HepG2 (cell line): ENCODE results near the gene CHID1. TPM values are rescaled to one million over a fixed set of nuclear protein-coding genes. Genes with fewer than 3 reads are reported as not detected.

Experiments used
- ATF2 ChIP-seq: sonication (generic); formaldehyde crosslinking; IDR thresholded peaks from 2 replicates; pipeline ENCODE4 v1.4.0; 2020; ENCODE audit warnings: missing genetic modification reagents
- BCLAF1 ChIP-seq: fragments of 450-650 bp; IDR thresholded peaks from 2 replicates; pipeline ENCODE4 v1.6.1; 2017; ENCODE audit warnings: mild to moderate bottlenecking
- BORCS8-MEF2B ChIP-seq: sonication (generic); formaldehyde crosslinking; IDR thresholded peaks from 2 replicates; pipeline ENCODE4 v1.8.0; 2022; ENCODE audit warnings: mild to moderate bottlenecking, missing genetic modification reagents
- CCDC6 ChIP-seq: sonication (generic); formaldehyde crosslinking; IDR thresholded peaks from 2 replicates; pipeline ENCODE4 v1.8.1; 2022; ENCODE audit warnings: mild to moderate bottlenecking, missing genetic modification reagents, moderate library complexity
- ELF4 ChIP-seq: sonication (generic); formaldehyde crosslinking; IDR thresholded peaks from 2 replicates; pipeline ENCODE4 v1.5.0; 2020; ENCODE audit warnings: missing genetic modification reagents, mild to moderate bottlenecking, moderate library complexity, borderline replicate concordance
- FOSL1 ChIP-seq: sonication (generic); formaldehyde crosslinking; IDR thresholded peaks from 2 replicates; pipeline ENCODE4 v1.9.0; 2021; ENCODE audit warnings: missing genetic modification reagents, borderline replicate concordance
- FOXA3 ChIP-seq: IDR thresholded peaks from 2 replicates; pipeline ENCODE4 v1.6.1; 2016; ENCODE audit warnings: missing genetic modification reagents, missing compliant biosample characterization
- GTF2F1 ChIP-seq: fragments of 150-350 bp; IDR thresholded peaks from 2 replicates; pipeline ENCODE4 v1.6.1; 2014; ENCODE audit warnings: low read length
- HNRNPLL ChIP-seq: fragments of 200-400 bp; formaldehyde crosslinking; IDR thresholded peaks from 2 replicates; pipeline ENCODE4 v1.6.1; 2017; ENCODE audit warnings: mild to moderate bottlenecking, low read depth, low read length; ENCODE audit not compliant: poor library complexity, severe bottlenecking
- HOXA7 ChIP-seq: sonication (generic); formaldehyde crosslinking; IDR thresholded peaks from 2 replicates; pipeline ENCODE4 v1.8.1; 2022; ENCODE audit warnings: mild to moderate bottlenecking, missing genetic modification reagents, moderate library complexity
- KLF12 ChIP-seq: sonication (generic); formaldehyde crosslinking; IDR thresholded peaks from 2 replicates; pipeline ENCODE4 v1.4.0; 2020; ENCODE audit warnings: missing genetic modification reagents, borderline replicate concordance
- MED1 ChIP-seq: sonication (generic); formaldehyde crosslinking; IDR thresholded peaks from 2 replicates; pipeline ENCODE4 v1.4.0; 2020; ENCODE audit warnings: missing genetic modification reagents
- MEIS1 ChIP-seq: sonication (generic); formaldehyde crosslinking; IDR thresholded peaks from 2 replicates; pipeline ENCODE4 v1.9.0; 2021; ENCODE audit warnings: mild to moderate bottlenecking, missing genetic modification reagents, moderate library complexity, borderline replicate concordance
- SNAPC5 ChIP-seq: sonication (generic); formaldehyde crosslinking; IDR thresholded peaks from 2 replicates; pipeline ENCODE4 v1.8.1; 2023; ENCODE audit warnings: mild to moderate bottlenecking, missing genetic modification reagents, borderline replicate concordance
- TARDBP ChIP-seq: sonication (generic); formaldehyde crosslinking; IDR thresholded peaks from 2 replicates; pipeline ENCODE4 v1.8.0; 2022; ENCODE audit warnings: mild to moderate bottlenecking, missing genetic modification reagents
- TEAD3 ChIP-seq: optimal IDR thresholded peaks from 2 replicates; pipeline ENCODE3; 2016; ENCODE audit warnings: borderline replicate concordance
- TGIF2 ChIP-seq: IDR thresholded peaks from 2 replicates; pipeline ENCODE4 v1.6.1; 2016; ENCODE audit warnings: control low read depth, missing compliant biosample characterization
- ZNF761 ChIP-seq: sonication (generic); formaldehyde crosslinking; conservative IDR thresholded peaks from 2 replicates; pipeline ENCODE4 v1.4.0; 2020; ENCODE audit warnings: mild to moderate bottlenecking, missing genetic modification reagents
- ZNF773 ChIP-seq: sonication (generic); formaldehyde crosslinking; IDR thresholded peaks from 2 replicates; pipeline ENCODE4 v1.4.0; 2020; ENCODE audit warnings: missing genetic modification reagents, borderline replicate concordance
- polyA plus RNA-seq, 8 experiments: library from polyadenylated mRNA; depleted of rRNA in 3 of 8; stranded (reverse) in 7 of 8; unstranded in 1 of 8; fragments of >200 nt; fragmentation: Illumina TruSeq in 4 of 8; extraction: Trizol in 4 of 8; gene quantifications; 2 replicates each; pipeline versions ENCODE4 v1.2.1 to v1.2.3, GENCODE V29; 2011 to 2016; ENCODE audit warnings: low read depth in 4 of 8, missing spikeins in 1 of 8, mixed read lengths in 1 of 8; ENCODE audit not compliant: insufficient read depth in 1 of 8
- total RNA-seq, 5 experiments: library from RNA; depleted of rRNA; stranded (reverse); fragments of >200 nt; fragmentation: Illumina TruSeq; extraction: Trizol; gene quantifications; 2 replicates each; pipeline ENCODE4 v1.2.3, GENCODE V29; 2016; ENCODE audit warnings: low read depth in 1 of 5
- TF ChIP-seq, protein P1 (sequence below): sonication (generic); formaldehyde crosslinking; IDR thresholded peaks from 2 replicates; pipeline ENCODE4 v1.4.0; 2020; ENCODE audit warnings: missing genetic modification reagents

CHID1 gene
- total and polyA plus RNA-seq, 2 of the 13 experiments (the other 11 are each of a cell fraction or from before 2014, with no cell fraction given) = 65.1 to 93.6 TPM

- TF ChIP-seq, protein P1, sequence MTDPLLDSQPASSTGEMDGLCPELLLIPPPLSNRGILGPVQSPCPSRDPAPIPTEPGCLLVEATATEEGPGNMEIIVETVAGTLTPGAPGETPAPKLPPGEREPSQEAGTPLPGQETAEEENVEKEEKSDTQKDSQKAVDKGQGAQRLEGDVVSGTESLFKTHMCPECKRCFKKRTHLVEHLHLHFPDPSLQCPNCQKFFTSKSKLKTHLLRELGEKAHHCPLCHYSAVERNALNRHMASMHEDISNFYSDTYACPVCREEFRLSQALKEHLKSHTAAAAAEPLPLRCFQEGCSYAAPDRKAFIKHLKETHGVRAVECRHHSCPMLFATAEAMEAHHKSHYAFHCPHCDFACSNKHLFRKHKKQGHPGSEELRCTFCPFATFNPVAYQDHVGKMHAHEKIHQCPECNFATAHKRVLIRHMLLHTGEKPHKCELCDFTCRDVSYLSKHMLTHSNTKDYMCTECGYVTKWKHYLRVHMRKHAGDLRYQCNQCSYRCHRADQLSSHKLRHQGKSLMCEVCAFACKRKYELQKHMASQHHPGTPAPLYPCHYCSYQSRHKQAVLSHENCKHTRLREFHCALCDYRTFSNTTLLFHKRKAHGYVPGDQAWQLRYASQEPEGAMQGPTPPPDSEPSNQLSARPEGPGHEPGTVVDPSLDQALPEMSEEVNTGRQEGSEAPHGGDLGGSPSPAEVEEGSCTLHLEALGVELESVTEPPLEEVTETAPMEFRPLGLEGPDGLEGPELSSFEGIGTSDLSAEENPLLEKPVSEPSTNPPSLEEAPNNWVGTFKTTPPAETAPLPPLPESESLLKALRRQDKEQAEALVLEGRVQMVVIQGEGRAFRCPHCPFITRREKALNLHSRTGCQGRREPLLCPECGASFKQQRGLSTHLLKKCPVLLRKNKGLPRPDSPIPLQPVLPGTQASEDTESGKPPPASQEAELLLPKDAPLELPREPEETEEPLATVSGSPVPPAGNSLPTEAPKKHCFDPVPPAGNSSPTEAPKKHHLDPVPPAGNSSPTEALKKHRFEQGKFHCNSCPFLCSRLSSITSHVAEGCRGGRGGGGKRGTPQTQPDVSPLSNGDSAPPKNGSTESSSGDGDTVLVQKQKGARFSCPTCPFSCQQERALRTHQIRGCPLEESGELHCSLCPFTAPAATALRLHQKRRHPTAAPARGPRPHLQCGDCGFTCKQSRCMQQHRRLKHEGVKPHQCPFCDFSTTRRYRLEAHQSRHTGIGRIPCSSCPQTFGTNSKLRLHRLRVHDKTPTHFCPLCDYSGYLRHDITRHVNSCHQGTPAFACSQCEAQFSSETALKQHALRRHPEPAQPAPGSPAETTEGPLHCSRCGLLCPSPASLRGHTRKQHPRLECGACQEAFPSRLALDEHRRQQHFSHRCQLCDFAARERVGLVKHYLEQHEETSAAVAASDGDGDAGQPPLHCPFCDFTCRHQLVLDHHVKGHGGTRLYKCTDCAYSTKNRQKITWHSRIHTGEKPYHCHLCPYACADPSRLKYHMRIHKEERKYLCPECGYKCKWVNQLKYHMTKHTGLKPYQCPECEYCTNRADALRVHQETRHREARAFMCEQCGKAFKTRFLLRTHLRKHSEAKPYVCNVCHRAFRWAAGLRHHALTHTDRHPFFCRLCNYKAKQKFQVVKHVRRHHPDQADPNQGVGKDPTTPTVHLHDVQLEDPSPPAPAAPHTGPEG (CRISPR knock-in tag) = no peak
- TF ChIP-seq KLF12 (CRISPR knock-in tag) (peak; percentile 62; the same call in 1 of the 2 replicates), ELF4 (CRISPR knock-in tag) (no peak), FOSL1 (peak; percentile 14; the same call in 1 of the 2 replicates), BCLAF1 (no peak), TGIF2 (peak; percentile 99), HOXA7 (no peak), GTF2F1 (no peak), ZNF773 (CRISPR knock-in tag) (peak; percentile 56; the same call in 1 of the 2 replicates), ZNF761 (CRISPR knock-in tag) (no peak), MEIS1 (CRISPR knock-in tag) (peak; percentile 94; the same call in 1 of the 2 replicates), BORCS8-MEF2B (CRISPR knock-in tag) (peak; percentile 66), FOXA3 (CRISPR knock-in tag) (0 out of 2 replicates have a peak, but pooled peaks have one; percentile 28), MED1 (CRISPR knock-in tag) (peak; percentile 25), TEAD3 (CRISPR knock-in tag) (no peak), ATF2 (peak; percentile 37; the same call in 1 of the 2 replicates), SNAPC5 (peak; percentile 70; the same call in 1 of the 2 replicates), CCDC6 (CRISPR knock-in tag) (peak; percentile 93), HNRNPLL (peak; percentile 67), TARDBP (CRISPR knock-in tag) (peak; percentile 86)
These were observed 68.1 kb downstream of the CHID1 start, which contains the start of the genes POLR2L and TSPAN4 (continued) for GRCh38 chr11:842370-843002.
